Measurements from ENCODE around the gene C6orf58.

GRCh38 chr6:127550403-127550802 is 26.6 kb upstream of the C6orf58 start:
- TF ChIP-seq, protein P1, sequence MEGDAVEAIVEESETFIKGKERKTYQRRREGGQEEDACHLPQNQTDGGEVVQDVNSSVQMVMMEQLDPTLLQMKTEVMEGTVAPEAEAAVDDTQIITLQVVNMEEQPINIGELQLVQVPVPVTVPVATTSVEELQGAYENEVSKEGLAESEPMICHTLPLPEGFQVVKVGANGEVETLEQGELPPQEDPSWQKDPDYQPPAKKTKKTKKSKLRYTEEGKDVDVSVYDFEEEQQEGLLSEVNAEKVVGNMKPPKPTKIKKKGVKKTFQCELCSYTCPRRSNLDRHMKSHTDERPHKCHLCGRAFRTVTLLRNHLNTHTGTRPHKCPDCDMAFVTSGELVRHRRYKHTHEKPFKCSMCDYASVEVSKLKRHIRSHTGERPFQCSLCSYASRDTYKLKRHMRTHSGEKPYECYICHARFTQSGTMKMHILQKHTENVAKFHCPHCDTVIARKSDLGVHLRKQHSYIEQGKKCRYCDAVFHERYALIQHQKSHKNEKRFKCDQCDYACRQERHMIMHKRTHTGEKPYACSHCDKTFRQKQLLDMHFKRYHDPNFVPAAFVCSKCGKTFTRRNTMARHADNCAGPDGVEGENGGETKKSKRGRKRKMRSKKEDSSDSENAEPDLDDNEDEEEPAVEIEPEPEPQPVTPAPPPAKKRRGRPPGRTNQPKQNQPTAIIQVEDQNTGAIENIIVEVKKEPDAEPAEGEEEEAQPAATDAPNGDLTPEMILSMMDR (IDR thresholded peaks at IDR 0.05; ENCODE audit: low read length), result no peak
- TF ChIP-seq EZH2 (IDR thresholded peaks at IDR 0.05; ENCODE audit: borderline replicate concordance, low read length), result no peak

All from OCI-LY1 (cell line).